HTR-8/SVneo (cell line): ENCODE measurements around the gene TRIM28.

ENCODE experiments used
- DNase-seq: peaks from one replicate; pipeline ENCODE4 v3.0.0; 2011; ENCODE audit warnings: low spot score, mixed read lengths; ENCODE audit not compliant: insufficient read length
- FAIRE-seq: peaks from 2 replicates; lab custom pipeline; 2011; peaks lifted over from hg19 to GRCh38; lab: Jason Lieb, UNC

TRIM28 gene

GRCh38 chr19:58558623-58559274 lies 14.9 kb downstream of the TRIM28 start:
- DNase-seq (peak; percentile 87), FAIRE-seq (peak; percentile 98)

GRCh38 chr19:58559275-58560006 lies 15.6 kb downstream of the TRIM28 start:
- FAIRE-seq (peak; percentile 16), DNase-seq (peak; percentile 95)

GRCh38 chr19:58560007-58560887 lies 16.4 kb downstream of the TRIM28 start:
- DNase-seq, result no peak
- FAIRE-seq, result peak; percentile 28

- no peak for FAIRE-seq
- no peak for DNase-seq
These were observed 17.1 kb downstream of the TRIM28 start for GRCh38 chr19:58560921-58561320.

- FAIRE-seq (no peak), DNase-seq (no peak)
These were observed 17.7 kb downstream of the TRIM28 start for GRCh38 chr19:58561373-58562121.

GRCh38 chr19:58562122-58563033 lies 18.5 kb downstream of the TRIM28 start:
- DNase-seq (no peak), FAIRE-seq (no peak)

GRCh38 chr19:58563034-58563573 lies 19.2 kb downstream of the TRIM28 start:
- FAIRE-seq, result no peak
- no peak for DNase-seq

GRCh38 chr19:58563823-58564222 lies 20.0 kb downstream of the TRIM28 start:
- DNase-seq, result no peak
- FAIRE-seq, result no peak

- DNase-seq, result no peak
- FAIRE-seq, result no peak
These were observed 23.1 kb downstream of the TRIM28 start for GRCh38 chr19:58566989-58567388.

GRCh38 chr19:58568453-58569130 lies 24.7 kb downstream of the TRIM28 start:
- no peak for DNase-seq
- FAIRE-seq, result no peak

- DNase-seq (no peak), FAIRE-seq (no peak)
These were observed 25.5 kb downstream of the TRIM28 start for GRCh38 chr19:58569191-58569942.

GRCh38 chr19:58569943-58570670 lies 26.2 kb downstream of the TRIM28 start:
- DNase-seq, result no peak
- FAIRE-seq, result no peak

GRCh38 chr19:58570770-58571574 lies 27.1 kb downstream of the TRIM28 start:
- DNase-seq, result no peak
- no peak for FAIRE-seq

- no peak for DNase-seq
These were observed 27.7 kb downstream of the TRIM28 start for GRCh38 chr19:58571575-58571947.

GRCh38 chr19:58572026-58572817 lies 28.4 kb downstream of the TRIM28 start:
- FAIRE-seq (no peak), DNase-seq (no peak)

More at GRCh38 chr19:58571575-58571947, 27.7 kb downstream of the TRIM28 start:
- no peak for FAIRE-seq
